HG03025 (cell line): ENCODE measurements around the gene TCF7.

Experiments
- ATAC-seq: cut with Tn5 transposase; IDR thresholded peaks from one replicate; pipeline ENCODE4 v1.9.1; 2021; ENCODE audit warnings: mild to moderate bottlenecking, moderate library complexity; ENCODE audit not compliant: unreplicated experiment, low FRiP score

The TCF7 gene

GRCh38 chr5:134111741-134112647 lies 2.5 kb upstream of the TCF7 start:
- ATAC-seq = no peak

GRCh38 chr5:134112726-134113362 lies 1.6 kb upstream of the TCF7 start:
- no peak for ATAC-seq

DNA sequence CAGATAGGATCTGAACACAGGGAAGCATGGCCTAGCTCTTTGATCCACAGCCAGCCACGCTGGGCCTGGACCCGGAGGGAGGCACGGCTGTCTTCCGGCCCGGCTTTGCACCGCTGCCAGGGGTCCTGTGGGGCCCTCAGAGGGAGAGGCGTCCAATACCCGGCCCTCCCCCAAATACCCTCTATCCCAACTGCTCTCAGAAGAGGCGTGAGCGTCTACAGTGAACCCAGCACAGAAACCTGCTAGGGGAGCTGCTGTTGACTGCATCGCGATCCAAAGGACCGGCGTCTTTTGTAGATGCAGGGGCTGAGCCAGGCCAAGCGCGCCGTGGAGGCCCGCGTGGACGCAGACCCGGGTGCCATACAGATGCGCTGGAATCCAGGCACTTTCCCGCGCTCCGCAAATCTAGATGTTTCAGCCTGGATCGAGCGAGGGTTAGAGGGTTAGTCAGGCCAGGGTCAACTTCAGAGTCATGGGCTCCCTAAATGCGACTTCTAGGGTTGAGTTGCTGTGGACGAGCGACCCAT lies 1.1 kb upstream of the TCF7 start:
- no peak for ATAC-seq

GRCh38 chr5:134114886-134115805 lies 665 bp downstream of the TCF7 start:
- peak; percentile 12 for ATAC-seq

DNA sequence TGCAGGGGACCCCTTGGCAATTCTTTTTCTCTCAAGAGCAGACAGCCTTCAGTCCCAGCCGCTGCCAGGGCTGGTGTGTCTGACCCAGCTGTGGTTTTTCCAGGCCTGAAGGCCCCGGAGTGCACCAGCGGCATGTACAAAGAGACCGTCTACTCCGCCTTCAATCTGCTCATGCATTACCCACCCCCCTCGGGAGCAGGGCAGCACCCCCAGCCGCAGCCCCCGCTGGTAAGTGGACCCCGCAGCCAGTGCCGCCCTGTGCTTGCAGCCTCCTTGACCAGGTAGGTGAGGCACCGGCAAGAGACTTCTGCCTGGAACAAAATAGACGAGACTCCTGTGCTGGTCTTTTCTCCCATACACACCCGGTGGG lies 1.3 kb downstream of the TCF7 start:
- ATAC-seq = no peak

DNA sequence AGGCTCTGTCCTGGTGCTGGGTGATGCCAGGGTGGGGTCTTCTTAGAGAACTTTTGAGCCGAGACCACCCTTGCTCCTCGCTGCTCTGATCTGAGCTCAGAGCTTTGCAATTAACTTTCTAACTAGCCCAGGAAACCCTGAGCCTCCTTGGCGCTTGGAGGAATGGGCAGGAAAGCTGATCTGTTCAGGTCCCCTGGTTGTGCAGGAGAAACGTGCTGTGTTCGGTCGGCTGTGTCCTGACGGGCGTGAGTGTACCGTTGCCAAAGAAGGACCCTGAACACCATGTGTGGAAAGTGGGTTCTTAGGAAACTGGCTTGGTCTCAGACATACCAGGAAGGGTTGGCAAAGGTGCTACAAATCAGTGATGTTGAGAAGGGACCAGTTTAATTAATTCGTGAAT lies 1.8 kb downstream of the TCF7 start:
- no peak for ATAC-seq

DNA sequence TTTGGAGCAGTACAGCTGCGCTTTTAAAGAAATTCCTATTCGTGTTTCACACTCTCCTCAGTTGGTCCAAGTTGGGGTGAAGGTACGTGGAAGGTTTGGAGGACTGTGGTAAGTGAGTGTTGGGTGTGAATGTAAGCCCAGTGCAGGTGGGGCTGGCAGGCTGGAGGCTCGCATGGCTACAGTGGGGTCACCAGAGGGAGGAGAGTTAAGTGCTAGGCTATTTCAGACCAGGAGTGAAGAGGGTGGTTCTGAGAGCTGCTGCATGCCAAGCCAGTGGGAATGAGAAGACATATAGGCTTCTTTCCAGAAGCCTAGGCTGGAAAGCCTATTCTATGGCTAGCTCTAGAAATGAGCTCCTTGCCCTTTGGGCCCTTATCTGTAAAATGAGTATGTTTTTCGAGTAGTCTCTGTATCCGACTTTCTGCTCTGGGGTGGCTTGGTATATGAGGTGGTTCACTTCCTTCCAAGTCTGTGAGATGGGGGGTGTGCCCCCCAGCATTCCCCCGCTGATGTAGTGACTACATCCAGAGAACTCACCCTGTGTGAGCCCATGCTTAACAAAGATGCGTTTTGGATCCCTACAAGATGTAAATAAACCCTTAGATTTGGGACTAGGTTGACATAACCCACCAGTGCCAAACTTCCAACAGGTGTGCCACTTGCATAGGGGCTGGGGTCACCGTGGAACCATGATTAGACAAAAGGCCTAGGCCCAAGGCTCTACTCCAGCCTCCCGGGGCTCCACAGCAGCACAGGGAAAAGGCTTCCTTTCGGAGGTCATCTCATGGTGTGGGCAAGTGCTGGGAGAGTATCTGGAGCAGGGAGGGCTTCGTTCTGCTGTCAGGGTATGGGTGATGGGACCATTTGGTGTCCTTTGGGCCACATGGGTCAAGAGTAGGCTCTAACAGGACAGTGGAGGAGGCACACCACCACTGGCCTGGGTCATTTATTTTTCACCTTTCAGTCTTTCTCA lies 2.6 kb downstream of the TCF7 start:
- ATAC-seq = no peak

DNA sequence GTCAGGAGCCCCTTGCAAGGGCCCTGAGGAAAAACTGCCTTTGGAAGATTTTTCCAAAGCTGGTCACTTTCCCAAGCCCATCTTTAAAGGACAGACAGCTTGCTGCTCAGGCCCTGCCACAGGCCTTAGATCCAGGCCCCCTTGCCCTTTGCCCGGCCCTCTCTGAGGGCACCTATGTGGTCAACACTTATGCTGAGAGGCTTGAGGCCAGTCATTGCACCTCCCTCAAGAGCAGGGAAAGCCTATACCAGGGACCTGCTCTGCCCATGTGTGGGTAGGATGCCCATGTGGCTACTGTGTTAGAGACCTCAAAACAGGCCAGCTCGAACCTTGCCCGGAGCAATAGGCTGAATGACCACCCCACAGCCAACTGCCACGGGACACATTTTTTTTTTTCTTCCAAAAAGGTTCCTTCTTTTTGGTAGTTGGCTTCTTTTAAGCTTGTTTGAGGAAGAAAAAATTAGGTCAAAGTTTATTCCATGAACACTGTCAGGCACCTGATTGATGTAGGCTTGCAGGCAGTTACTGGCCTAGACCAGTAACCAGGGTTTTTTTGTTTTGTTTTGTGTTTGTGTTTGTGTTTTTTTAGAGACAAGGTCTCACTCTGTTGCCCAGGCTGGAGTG lies 3.8 kb downstream of the TCF7 start:
- no peak for ATAC-seq

- no peak for ATAC-seq
Measured at GRCh38 chr5:134119720-134120119, 5.2 kb downstream of the TCF7 start.

DNA sequence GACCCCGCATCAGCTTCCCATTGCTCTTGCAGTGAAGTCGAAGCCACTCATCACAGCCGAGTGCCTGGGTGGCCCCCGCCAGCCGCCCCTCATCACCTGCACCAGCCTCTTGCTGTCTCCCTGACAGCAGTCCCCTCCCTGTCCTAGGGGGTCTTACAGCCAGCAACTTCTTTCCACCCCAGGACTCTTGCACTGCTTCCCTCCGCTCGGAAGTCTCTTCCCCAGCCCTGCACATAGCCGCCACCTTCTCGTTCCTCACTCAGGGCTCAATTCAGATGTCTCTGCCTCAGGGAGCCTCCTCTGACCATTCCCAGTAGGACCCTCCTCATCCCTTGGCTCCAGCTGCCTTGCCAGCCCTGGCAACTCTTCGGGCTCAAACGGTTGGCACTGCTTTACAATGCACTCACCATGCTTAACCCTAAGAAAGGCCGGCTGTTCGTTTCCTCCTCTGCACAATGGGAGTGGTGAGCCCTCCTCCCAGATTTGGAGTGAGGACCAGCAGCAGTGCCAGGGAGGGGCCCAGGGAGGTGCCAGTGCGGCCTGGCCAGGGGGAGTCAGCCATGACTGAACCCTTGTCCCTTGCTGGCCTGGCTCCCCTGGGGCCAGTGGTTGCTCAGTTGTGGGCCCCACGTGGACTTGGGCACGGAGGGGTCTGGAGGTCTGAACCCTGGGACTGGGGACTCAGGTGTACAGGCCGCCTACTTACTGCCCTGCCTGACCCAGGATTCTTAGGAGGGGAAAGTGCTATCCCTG lies 6.1 kb downstream of the TCF7 start:
- ATAC-seq = no peak

GRCh38 chr5:134122530-134122929 lies 8.0 kb downstream of the TCF7 start:
- no peak for ATAC-seq

DNA sequence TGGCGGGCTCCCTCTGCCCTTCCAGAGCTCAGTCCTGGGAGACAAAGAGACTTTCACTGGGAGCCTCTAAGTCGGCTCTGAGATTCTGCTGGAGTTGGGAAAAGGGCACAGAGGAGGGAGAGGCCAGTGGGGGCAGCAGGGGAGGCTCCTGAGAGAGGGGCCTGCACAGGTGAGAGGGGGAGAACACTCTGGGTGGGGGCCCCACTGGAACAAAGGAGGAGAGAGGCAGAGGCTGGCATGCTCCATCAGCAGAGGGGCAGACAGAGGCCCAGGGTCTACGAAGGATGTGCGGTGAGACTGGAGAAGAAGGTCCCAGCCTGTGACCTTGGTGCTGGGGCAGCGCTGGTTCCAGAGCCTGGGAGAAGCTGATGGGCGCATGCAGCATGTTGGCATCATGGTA lies 8.9 kb downstream of the TCF7 start:
- ATAC-seq = no peak

GRCh38 chr5:134124289-134125038 lies 10.0 kb downstream of the TCF7 start:
- no peak for ATAC-seq

DNA sequence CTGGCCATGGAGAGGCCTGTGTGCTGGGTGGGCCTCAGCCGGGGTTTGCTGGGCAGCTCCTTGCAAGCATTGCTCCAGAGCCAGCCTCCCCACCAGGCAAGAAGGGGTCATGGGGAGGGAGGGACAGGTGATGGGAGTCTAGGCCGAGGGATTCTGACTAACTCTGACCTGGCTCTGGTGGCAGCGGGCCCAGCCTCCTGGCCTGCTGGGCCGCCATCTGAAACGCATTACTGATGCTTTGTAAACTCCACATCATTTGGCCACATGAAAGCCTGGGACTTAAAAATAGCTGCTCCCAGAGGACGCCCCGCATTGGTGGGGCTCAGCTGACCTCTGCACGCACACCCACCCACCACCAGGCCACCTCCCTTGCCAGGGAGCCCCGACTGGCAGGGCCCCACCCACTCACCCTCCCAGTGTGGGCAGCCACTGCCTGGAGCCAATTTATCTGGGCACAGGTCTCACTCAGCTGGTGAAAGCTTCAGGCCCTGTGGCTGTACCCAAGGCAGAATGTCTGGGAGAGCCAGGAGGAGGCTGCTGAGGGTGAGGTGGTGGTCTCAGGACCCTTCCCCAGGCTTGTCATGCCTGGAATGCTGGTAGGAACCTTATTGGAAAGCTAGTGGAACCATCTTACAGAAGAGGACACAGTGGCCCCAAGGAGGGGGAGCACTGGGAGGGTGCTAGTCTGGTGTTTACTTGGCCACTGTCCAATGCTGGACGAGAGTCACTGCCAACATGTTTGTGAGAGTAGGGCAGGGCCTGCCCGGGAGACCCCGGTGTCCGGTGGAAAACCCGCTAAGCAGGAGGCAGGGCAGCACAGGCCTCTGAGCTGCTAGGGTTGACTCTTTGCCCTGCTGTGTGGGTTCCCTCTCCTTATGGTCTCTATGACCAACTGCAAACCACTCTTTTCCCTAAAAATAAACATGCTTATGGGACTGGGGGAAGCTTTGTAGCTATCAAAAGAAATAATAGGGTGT lies 10.8 kb downstream of the TCF7 start:
- no peak for ATAC-seq

- no peak for ATAC-seq
Measured at GRCh38 chr5:134127376-134127861, 12.9 kb downstream of the TCF7 start.

- no peak for ATAC-seq
Measured at GRCh38 chr5:134127988-134128647, 13.6 kb downstream of the TCF7 start.
